ENCODE results near the gene ERGIC1. TPM values are rescaled to one million over a fixed set of nuclear protein-coding genes. Genes with fewer than 3 reads are reported as not detected.

Gene ERGIC1
- total and polyA plus RNA-seq, 12 donors, result 71.9 to 450 (median 248) TPM

- Histone ChIP-seq H3K4me1 (replicated peaks in 1 of 2) (peaks cover 10 to 11% of the 10 kb centered on the region in 2 donors), H3K4me3 (no peak overlapping the region), H3K27me3 (no peaks in the 10 kb centered on the region), H3K9me3 (replicated peaks in 1 of 3) (peaks cover 0 to 7% (median 0%) of the 10 kb centered on the region in 3 donors), H3K27ac (no peak overlapping the region), H3K36me3 (replicated peaks in 1 of 2) (no peaks in the 10 kb centered on the region)
- no peak for DNase-seq
- TF ChIP-seq, protein P1, sequence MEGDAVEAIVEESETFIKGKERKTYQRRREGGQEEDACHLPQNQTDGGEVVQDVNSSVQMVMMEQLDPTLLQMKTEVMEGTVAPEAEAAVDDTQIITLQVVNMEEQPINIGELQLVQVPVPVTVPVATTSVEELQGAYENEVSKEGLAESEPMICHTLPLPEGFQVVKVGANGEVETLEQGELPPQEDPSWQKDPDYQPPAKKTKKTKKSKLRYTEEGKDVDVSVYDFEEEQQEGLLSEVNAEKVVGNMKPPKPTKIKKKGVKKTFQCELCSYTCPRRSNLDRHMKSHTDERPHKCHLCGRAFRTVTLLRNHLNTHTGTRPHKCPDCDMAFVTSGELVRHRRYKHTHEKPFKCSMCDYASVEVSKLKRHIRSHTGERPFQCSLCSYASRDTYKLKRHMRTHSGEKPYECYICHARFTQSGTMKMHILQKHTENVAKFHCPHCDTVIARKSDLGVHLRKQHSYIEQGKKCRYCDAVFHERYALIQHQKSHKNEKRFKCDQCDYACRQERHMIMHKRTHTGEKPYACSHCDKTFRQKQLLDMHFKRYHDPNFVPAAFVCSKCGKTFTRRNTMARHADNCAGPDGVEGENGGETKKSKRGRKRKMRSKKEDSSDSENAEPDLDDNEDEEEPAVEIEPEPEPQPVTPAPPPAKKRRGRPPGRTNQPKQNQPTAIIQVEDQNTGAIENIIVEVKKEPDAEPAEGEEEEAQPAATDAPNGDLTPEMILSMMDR (IDR thresholded peaks at IDR 0.05), result no peak
- no peak for TF ChIP-seq POLR2A (IDR thresholded peaks at IDR 0.05)
- 72 to 90% (median 85%) methylated on average over 4 to 6 of the region's 6 CpGs for WGBS, 4 donors
- intact Hi-C loops (cut with DNase I), result no loop called here
These were observed 12.6 kb upstream of the ERGIC1 start for GRCh38 chr5:172821340-172821985.

DNA sequence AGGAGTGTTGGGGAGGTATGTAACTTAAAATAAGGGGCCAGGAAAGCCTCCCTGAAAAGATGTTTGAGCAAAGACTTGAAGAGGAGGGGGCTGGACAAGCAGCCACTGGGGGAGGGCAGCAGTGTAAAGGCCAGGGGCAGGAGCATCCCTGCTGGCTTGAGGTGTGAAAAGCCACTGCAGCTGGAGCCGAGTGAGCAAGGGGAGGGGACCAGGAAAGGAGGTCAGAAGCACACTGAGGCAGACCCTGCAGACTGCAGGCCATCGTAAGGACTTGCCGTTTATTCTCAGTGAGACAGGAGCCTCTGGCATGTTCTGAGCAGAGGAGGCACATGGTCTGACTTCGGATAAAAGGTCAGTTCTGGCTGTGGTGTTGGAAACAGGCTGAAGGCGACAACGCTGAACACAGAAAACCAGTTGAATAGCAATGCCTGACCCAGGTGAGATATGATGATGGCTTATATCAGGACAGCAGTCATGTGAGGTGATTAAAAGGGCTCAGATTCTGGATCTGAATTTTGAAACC is 10.2 kb upstream of the ERGIC1 start:
- Histone ChIP-seq H3K27me3 (no peaks in the 10 kb centered on the region), H3K4me3 (no peak overlapping the region), H3K4me1 (replicated peaks in 1 of 2) (no peaks in the 10 kb centered on the region), H3K9me3 (replicated peaks in 1 of 3) (peaks cover 0 to 7% (median 0%) of the 10 kb centered on the region in 3 donors), H3K36me3 (replicated peaks in 1 of 2) (no peaks in the 10 kb centered on the region), H3K27ac (no peak overlapping the region)
- TF ChIP-seq POLR2A (IDR thresholded peaks at IDR 0.05), result no peak
- TF ChIP-seq, protein P1 (IDR thresholded peaks at IDR 0.05), result no peak
- intact Hi-C loops (cut with DNase I), result no loop called here
- DNase-seq, result no peak
- WGBS, 4 donors, result 81 to 87% (median 82%) methylated on average over 4 to 6 of the region's 6 CpGs

DNA sequence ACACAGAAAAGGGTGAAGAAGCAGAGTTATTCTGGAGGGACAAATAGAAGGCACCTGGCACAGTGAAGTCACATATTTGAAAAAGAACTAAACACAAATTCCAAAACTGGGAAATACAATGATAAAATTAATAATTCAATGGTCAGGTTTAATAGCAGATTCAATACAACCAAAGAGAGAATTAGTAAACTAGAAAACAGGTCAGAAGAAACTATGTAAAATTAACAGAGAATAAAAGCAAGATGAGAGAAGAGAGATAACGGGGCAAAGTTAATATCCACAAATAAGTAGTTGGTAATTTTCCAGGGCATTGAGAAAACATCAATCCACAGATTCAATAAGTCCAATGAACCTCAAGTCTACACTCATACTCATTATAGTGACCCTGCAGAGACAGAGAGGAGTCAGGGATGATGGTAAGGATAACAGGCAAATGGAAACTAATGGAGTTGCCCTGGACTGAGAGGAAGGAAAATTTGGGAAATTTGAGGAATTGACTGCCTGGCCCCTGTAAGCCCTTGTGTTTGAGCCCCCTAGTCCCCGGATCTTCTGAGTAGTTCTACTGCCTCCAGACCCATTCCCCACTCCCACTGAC is 8.3 kb upstream of the ERGIC1 start:
- Histone ChIP-seq H3K27me3 (no peaks in the 10 kb centered on the region), H3K4me1 (replicated peaks in 1 of 2) (no peaks in the 10 kb centered on the region), H3K36me3 (replicated peaks in 1 of 2) (no peaks in the 10 kb centered on the region), H3K4me3 (no peak overlapping the region), H3K27ac (no peak overlapping the region), H3K9me3 (replicated peaks in 1 of 3) (peaks cover 0 to 7% (median 0%) of the 10 kb centered on the region in 3 donors)
- no peak for TF ChIP-seq POLR2A (IDR thresholded peaks at IDR 0.05)
- TF ChIP-seq, protein P1 (IDR thresholded peaks at IDR 0.05), result no peak
- no peak for DNase-seq
- intact Hi-C loops (cut with DNase I), result no loop called here
- WGBS, 4 donors, result 46 to 72% (median 49%) methylated on average over 2 of the region's 2 CpGs

- Histone ChIP-seq H3K27me3 (no peaks in the 10 kb centered on the region), H3K9me3 (replicated peaks in 1 of 3) (peaks cover 0 to 7% (median 0%) of the 10 kb centered on the region in 3 donors), H3K4me1 (replicated peaks in 1 of 2) (peaks cover under 1 to 5% of the 10 kb centered on the region in 2 donors), H3K27ac (no peak overlapping the region), H3K36me3 (replicated peaks in 1 of 2) (no peaks in the 10 kb centered on the region), H3K4me3 (no peak overlapping the region)
- intact Hi-C loops (cut with DNase I), result no loop called here
- no peak for DNase-seq
- TF ChIP-seq, protein P1 (IDR thresholded peaks at IDR 0.05), result no peak
- TF ChIP-seq POLR2A (IDR thresholded peaks at IDR 0.05), result no peak
- 73 to 97% (median 81%) methylated on average over 2 of the region's 2 CpGs for WGBS, 4 donors
These were observed 6.2 kb upstream of the ERGIC1 start for GRCh38 chr5:172827841-172828240.

Data from adrenal gland (tissue), 12 donors.